GM13976 (cell line): ENCODE data around the gene KATNB1.

ENCODE experiments used
- DNase-seq: peaks from one replicate; pipeline ENCODE4 v3.0.0; 2012; ENCODE audit warnings: low spot score
- in situ Hi-C: fragments of 300-500 bp; cut with MboI; formaldehyde crosslinking; loops from one replicate; pipeline ENCODE4 v1.12.0; 2022; ENCODE audit warnings: low sequenced_read_pairs, mixed read lengths, inconsistent platforms; ENCODE audit not compliant: unreplicated experiment
- TF ChIP-seq, protein P1 (sequence below): IDR thresholded peaks from 2 replicates; pipeline ENCODE4 v1.5.1; 2012; ENCODE audit warnings: borderline replicate concordance, mild to moderate bottlenecking; ENCODE audit not compliant: insufficient read depth; ENCODE audit errors: extremely low read depth, missing control alignments, control extremely low read depth

The KATNB1 gene

DNA sequence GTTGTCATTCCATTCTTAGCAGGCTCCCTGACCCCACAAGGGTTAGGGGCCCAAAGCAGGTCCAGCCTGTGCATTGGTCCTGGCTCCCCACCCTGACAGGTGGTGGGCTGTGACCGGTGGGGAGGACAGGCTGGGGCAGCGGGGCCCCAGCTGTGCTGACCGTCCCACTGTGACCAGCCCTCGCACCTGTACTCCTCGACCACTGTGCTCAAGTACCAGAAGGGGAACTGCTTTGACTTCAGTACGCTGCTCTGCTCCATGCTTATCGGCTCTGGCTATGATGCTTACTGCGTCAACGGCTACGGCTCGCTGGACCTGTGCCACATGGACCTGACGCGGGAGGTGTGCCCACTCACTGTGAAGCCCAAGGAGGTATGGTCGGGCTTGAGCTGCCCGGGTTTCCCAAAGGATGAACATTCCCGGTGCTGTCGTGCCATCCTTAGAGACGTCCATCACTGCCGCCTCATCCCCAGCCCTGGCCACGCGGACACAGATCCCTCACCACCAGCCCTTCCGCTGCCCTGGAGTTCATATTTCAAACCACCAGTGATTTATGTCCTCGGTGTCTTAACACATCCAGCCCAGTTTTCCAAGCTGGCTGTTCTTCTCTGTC is 33.7 kb upstream of the KATNB1 start:
- DNase-seq: no peak
- TF ChIP-seq, protein P1, sequence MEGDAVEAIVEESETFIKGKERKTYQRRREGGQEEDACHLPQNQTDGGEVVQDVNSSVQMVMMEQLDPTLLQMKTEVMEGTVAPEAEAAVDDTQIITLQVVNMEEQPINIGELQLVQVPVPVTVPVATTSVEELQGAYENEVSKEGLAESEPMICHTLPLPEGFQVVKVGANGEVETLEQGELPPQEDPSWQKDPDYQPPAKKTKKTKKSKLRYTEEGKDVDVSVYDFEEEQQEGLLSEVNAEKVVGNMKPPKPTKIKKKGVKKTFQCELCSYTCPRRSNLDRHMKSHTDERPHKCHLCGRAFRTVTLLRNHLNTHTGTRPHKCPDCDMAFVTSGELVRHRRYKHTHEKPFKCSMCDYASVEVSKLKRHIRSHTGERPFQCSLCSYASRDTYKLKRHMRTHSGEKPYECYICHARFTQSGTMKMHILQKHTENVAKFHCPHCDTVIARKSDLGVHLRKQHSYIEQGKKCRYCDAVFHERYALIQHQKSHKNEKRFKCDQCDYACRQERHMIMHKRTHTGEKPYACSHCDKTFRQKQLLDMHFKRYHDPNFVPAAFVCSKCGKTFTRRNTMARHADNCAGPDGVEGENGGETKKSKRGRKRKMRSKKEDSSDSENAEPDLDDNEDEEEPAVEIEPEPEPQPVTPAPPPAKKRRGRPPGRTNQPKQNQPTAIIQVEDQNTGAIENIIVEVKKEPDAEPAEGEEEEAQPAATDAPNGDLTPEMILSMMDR: no peak
- in situ Hi-C loops: no loop called here

DNA sequence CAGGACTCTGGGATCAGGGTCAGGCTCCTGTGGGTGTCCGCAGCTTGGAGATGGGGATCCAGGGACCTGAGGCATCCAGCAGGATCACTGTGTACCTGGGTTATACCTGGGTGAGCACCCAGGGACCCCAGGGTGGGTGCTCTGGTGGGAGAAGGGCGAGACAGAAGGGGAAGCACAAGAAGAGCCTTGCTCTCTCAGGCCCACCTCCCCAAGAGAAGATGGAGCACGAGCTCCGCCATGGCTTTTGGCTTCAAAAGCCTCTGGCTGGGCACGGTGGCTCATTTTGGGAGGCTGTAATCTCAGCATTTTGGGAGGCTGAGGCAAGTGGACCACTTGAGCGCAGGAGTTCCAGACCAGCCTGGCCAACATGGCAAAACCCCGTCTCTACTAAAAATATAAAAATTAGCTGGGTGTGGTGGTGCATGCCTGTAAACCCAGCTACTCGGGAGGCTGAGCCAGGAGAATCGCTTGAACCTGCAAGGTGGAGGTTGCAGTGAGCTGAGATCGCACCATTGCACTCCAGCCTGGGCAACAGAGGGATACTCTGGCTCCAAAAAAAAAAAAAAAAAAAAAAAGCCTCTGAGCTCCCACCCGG is 32.1 kb upstream of the KATNB1 start:
- DNase-seq: no peak
- in situ Hi-C loops: no loop called here
- TF ChIP-seq, protein P1: no peak

DNA sequence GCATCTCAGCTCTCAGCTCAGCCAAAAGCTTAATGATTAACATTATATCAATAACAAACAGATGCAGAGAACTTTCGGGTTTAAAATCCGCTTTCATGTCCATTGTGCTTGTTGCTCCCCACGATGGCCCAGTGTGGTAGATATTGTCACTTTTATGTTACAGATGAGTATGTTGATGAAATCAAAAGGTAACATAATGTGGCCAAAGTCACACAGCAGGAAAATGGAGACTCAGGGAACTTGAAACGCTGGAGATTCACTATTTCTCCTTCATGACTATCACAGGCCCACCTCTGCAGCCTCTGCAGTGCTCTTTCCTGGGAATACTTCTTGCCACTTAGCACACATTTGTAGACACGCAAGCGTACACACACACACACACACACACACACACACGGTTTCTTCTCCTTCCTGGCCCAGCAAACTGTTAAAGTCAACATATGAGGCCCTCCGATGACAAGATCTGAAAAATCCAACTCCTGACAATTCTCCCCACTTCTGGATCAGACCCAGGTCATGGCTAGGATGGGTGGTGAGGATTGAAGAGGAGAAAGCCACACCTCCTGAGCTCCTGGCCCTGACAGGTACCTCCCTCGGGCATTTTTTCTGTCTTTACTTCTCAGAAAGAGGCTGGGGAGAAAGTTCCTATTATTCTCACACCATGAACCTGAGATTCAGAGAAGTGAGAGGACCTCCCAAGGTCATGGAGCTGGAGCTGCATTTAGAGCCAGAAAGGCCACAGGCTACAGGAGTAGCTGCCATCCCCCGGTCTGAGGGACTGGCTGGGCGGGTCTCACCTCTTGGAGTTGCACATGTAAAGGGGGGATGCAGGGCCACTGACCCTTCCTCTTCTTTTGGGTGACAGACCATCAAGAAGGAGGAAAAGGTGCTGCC is 31.3 kb upstream of the KATNB1 start:
- TF ChIP-seq, protein P1: no peak
- DNase-seq: no peak
- in situ Hi-C loops: no loop called here

DNA sequence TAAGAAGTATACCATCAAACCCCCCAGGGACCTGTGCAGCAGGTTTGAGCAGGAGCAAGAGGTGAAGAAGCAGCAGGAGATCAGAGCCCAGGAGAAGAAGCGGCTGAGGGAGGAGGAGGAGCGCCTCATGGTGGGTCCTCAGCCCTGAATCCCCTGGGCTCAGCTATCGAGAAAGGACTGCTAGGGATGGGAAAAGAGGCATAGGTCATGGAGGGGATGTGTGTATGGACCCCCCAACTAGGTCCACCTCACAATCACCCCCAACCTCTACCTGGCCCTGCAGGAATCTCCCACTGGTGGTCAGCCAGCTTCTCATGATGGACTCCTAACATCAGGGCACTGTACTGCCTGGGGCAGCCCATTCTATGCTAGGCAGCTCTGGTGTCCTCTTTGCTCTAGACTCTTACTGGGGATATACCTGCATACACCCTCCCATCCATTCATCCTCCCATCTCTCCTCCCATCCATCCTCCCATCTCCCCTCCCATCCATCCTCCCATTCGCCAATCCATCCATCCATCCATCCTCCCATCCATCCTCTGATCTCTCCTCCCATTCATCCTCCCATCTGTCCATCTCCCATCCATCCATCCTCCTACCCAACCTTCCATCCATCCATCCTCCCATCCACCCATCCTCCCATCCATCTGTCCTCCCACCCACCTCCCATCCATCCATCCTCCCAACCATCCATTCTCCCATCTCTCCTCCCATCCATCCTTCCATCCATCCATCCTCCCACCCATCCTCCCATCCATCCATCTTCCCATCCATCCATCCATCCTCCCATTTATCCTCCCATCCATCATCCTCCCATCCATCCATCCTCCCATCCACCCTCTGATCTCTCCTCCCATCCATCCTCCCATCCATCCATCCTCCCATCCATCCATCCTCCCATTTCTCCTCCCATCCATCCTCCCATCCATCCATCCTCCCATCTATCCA is 30.4 kb upstream of the KATNB1 start:
- DNase-seq: no peak
- in situ Hi-C loops: no loop called here
- TF ChIP-seq, protein P1: no peak

DNA sequence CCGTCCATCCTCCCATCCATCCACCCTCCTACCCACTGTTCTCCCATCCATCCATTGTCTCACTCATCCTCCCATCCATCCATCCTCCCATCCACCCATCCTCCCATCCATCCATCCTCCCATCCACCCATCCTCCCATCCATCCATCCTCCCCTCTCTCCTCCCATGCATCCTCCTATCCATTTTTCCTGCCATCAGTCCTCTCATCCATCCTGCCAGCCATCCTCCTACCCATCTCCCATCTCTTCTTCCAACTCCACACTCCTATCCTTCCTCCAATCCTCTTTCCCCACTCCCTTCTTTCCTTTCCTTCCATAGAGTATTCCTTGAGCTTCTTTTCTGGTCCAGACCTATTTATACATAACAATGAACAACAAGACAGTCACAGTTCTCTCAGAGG is 28.9 kb upstream of the KATNB1 start:
- TF ChIP-seq, protein P1: no peak
- DNase-seq: no peak
- in situ Hi-C loops: no loop called here

DNA sequence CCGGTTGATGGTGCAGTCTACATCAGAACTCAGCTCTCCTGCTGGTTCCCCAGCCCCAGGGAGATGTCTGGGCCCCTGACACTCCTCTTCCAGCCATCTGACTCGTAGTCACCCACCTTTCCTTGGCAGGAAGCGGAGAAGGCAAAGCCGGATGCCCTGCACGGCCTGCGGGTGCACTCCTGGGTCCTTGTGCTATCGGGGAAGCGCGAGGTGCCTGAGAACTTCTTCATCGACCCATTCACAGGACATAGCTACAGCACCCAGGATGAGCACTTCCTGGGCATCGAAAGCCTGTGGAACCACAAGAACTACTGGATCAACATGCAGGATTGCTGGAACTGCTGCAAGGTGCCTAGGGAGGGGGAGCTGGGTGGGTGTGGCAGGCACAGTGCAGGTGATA is 28.2 kb upstream of the KATNB1 start:
- TF ChIP-seq, protein P1: no peak
- DNase-seq: no peak
- in situ Hi-C loops: no loop called here
